ENCODE measurements around the gene MBOAT2.
"Not testable (repeated sequence)": the region's sequence is repeated elsewhere in the genome, so short reads cannot be mapped to it uniquely, and the experiment has no call there.

DNA sequence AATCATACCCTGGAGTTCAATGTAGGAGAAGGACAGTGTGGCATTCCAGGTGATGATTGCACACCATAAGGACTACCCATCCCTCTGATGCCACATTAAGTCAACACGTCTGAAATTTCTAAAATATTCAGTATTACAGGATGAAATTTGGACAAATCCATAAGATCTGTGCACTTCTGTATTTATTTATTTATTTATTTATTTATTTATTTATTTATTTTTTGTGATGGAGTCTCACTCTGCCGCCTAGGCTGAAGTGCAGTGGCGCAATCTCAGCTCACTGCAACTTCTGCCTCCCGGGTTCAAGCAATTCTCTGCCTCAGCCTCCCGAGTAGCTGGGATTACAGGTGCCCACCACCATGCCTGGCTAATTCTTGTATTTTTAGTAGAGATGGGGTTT is 48.0 kb upstream of the MBOAT2 start:
- TF ChIP-seq, protein P1, sequence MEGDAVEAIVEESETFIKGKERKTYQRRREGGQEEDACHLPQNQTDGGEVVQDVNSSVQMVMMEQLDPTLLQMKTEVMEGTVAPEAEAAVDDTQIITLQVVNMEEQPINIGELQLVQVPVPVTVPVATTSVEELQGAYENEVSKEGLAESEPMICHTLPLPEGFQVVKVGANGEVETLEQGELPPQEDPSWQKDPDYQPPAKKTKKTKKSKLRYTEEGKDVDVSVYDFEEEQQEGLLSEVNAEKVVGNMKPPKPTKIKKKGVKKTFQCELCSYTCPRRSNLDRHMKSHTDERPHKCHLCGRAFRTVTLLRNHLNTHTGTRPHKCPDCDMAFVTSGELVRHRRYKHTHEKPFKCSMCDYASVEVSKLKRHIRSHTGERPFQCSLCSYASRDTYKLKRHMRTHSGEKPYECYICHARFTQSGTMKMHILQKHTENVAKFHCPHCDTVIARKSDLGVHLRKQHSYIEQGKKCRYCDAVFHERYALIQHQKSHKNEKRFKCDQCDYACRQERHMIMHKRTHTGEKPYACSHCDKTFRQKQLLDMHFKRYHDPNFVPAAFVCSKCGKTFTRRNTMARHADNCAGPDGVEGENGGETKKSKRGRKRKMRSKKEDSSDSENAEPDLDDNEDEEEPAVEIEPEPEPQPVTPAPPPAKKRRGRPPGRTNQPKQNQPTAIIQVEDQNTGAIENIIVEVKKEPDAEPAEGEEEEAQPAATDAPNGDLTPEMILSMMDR (conservative IDR thresholded peaks at IDR 0.05 in 1 of 2, IDR thresholded peaks at IDR 0.05 in 1 of 2; ENCODE audit: extremely low read depth in 1 of 2, insufficient read depth in 1 of 2, low read depth in 1 of 2, low read length in 2 of 2): not testable (repeated sequence)
- TF ChIP-seq EZH2 (IDR thresholded peaks at IDR 0.05; ENCODE audit: borderline replicate concordance, low read length): not testable (repeated sequence)
